Lower leg skin (tissue), 3 donors: ENCODE measurements around the gene PLCD3.

Source experiments
- CTCF ChIP-seq, 3 donors: fragments of 450-650 bp; IDR thresholded peaks; one replicate each; pipeline ENCODE4 v1.5.1; 2016; ENCODE audit warnings: antibody characterized with exemption in 3 of 3, mild to moderate bottlenecking in 3 of 3, moderate library complexity in 2 of 3
- POLR2A ChIP-seq, 2 donors: fragments of 450-650 bp; IDR thresholded peaks; one replicate each; pipeline ENCODE4 v1.6.1; 2016 to 2017; ENCODE audit warnings: antibody characterized with exemption in 2 of 2, mild to moderate bottlenecking in 1 of 2, moderate library complexity in 1 of 2

DNA sequence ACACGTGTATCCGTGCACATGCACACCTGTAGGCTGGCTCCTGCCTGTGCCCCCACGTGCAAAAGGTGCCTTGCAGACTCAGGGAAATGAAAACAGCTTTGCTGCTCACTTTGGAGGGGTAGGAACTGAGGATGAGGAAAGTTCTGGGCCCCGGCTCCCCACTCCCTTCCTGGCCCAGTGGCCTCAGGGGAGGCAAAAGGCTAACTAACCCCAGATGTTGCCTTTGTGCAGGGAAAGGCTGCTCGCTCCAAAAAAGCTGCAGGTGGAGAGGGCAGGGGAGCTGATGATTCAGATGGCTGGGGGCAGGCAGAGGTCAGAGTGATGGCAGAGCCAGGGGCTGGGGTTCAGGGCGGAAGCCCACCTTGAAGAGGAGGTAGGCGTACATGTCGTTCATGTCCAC is 12.4 kb downstream of the PLCD3 start:
- TF ChIP-seq CTCF (IDR thresholded peaks at IDR 0.05) = no peak
- no peak for TF ChIP-seq POLR2A (IDR thresholded peaks at IDR 0.05)
